H9 (cell line): ENCODE measurements around the gene LONP2. TPM values are rescaled to one million over a fixed set of nuclear protein-coding genes. Genes with fewer than 3 reads are reported as not detected.

Experiments used
- DNase-seq: peaks from one replicate; pipeline ENCODE4 v3.0.0-alpha.2; 2017
- H2AFZ ChIP-seq: one replicate; pipeline ENCODE4 v1.6.1; 2013; ENCODE audit warnings: mild to moderate bottlenecking, low read length, control low read depth, moderate library complexity
- H2AK5ac ChIP-seq: 2 replicates; pipeline ENCODE4 v1.6.1; 2013; ENCODE audit warnings: low read length, control low read depth, mixed read lengths; ENCODE audit not compliant: insufficient read length
- H2BK120ac ChIP-seq: one replicate; pipeline ENCODE4 v1.6.1; 2013; ENCODE audit warnings: low read depth, mild to moderate bottlenecking, low read length, control low read depth, inconsistent platforms; ENCODE audit not compliant: poor library complexity, severe bottlenecking
- H2BK12ac ChIP-seq: 2 replicates; pipeline ENCODE4 v1.6.1; 2013; ENCODE audit warnings: low read length, control low read depth, mixed read lengths, low read depth; ENCODE audit not compliant: insufficient read length
- H2BK15ac ChIP-seq: 2 replicates; pipeline ENCODE4 v1.6.1; 2013; ENCODE audit warnings: low read depth, low read length, control low read depth
- H2BK20ac ChIP-seq: one replicate; pipeline ENCODE4 v1.6.1; 2013; ENCODE audit warnings: low read depth, mild to moderate bottlenecking, low read length, control low read depth, inconsistent platforms; ENCODE audit not compliant: poor library complexity, severe bottlenecking
- H2BK5ac ChIP-seq: 2 replicates; pipeline ENCODE4 v1.6.1; 2013; ENCODE audit warnings: low read length, control low read depth, mixed read lengths; ENCODE audit not compliant: insufficient read length
- H3K14ac ChIP-seq: 2 replicates; pipeline ENCODE4 v1.6.1; 2013; ENCODE audit warnings: low read length, control low read depth; ENCODE audit not compliant: insufficient read depth
- H3K18ac ChIP-seq: 2 replicates; pipeline ENCODE4 v1.6.1; 2013; ENCODE audit warnings: low read depth, mild to moderate bottlenecking, mixed read lengths, low read length, control low read depth; ENCODE audit not compliant: insufficient read length
- H3K23ac ChIP-seq: 2 replicates; pipeline ENCODE4 v1.6.1; 2013; ENCODE audit warnings: low read length, control low read depth, mixed read lengths, low read depth; ENCODE audit not compliant: insufficient read length
- H3K23me2 ChIP-seq: 2 replicates; pipeline ENCODE4 v1.6.1; 2013; ENCODE audit warnings: low read depth, mild to moderate bottlenecking, mixed read lengths, low read length, control low read depth; ENCODE audit not compliant: insufficient read length, poor library complexity, severe bottlenecking
- H3K27ac ChIP-seq: 2 replicates; pipeline ENCODE4 v1.5.1; 2013; ENCODE audit warnings: low read length, control low read depth, mixed read lengths, low read depth; ENCODE audit not compliant: insufficient read length
- H3K27me3 ChIP-seq: 2 replicates; pipeline ENCODE4 v1.6.1; 2013; ENCODE audit warnings: low read length, control low read depth, inconsistent platforms; ENCODE audit not compliant: insufficient read depth
- H3K4ac ChIP-seq: 2 replicates; pipeline ENCODE4 v1.6.1; 2013; ENCODE audit warnings: low read depth, mild to moderate bottlenecking, control low read depth, inconsistent platforms, low read length, moderate library complexity
- H3K4me1 ChIP-seq: 2 replicates; pipeline ENCODE4 v1.6.1; 2013; ENCODE audit warnings: low read length, control low read depth, inconsistent platforms; ENCODE audit not compliant: insufficient read depth
- H3K4me2 ChIP-seq: 2 replicates; pipeline ENCODE4 v1.6.1; 2013; ENCODE audit warnings: low read length, control low read depth, mixed read lengths; ENCODE audit not compliant: insufficient read length, insufficient read depth
- H3K56ac ChIP-seq: 2 replicates; pipeline ENCODE4 v1.6.1; 2013; ENCODE audit warnings: low read depth, mild to moderate bottlenecking, mixed read lengths, low read length, control low read depth; ENCODE audit not compliant: insufficient read length
- H3K79me1 ChIP-seq: 2 replicates; pipeline ENCODE4 v1.6.1; 2013; ENCODE audit warnings: low read depth, mild to moderate bottlenecking, moderate library complexity, low read length, control low read depth, inconsistent platforms; ENCODE audit not compliant: insufficient read depth, poor library complexity, severe bottlenecking
- H3K79me2 ChIP-seq: 2 replicates; pipeline ENCODE4 v1.6.1; 2013; ENCODE audit warnings: low read length, control low read depth, inconsistent platforms; ENCODE audit not compliant: insufficient read depth
- H3K9ac ChIP-seq: 2 replicates; pipeline ENCODE4 v1.6.1; 2013; ENCODE audit warnings: low read length, control low read depth, mixed read lengths; ENCODE audit not compliant: insufficient read length; ENCODE audit errors: extremely low read depth
- H3K9me3 ChIP-seq: one replicate; pipeline ENCODE4 v1.6.1; 2013; ENCODE audit warnings: low read depth, low read length, inconsistent platforms; ENCODE audit not compliant: control insufficient read depth
- H3T11ph ChIP-seq: one replicate; pipeline ENCODE4 v1.6.1; 2013; ENCODE audit warnings: mild to moderate bottlenecking, low read length, control low read depth, inconsistent platforms
- H4K20me1 ChIP-seq: one replicate; pipeline ENCODE4 v1.6.1; 2013; ENCODE audit not compliant: control insufficient read depth, insufficient read length, insufficient read depth
- H4K5ac ChIP-seq: 2 replicates; pipeline ENCODE4 v1.6.1; 2013; ENCODE audit warnings: low read depth, mild to moderate bottlenecking, mixed read lengths, low read length, control low read depth; ENCODE audit not compliant: insufficient read length
- H4K8ac ChIP-seq: replicated peaks from 2 replicates; pipeline ENCODE4 v1.6.1; 2013; ENCODE audit warnings: low read length, control low read depth, mixed read lengths, low read depth; ENCODE audit not compliant: insufficient read length
- H4K91ac ChIP-seq: 2 replicates; pipeline ENCODE4 v1.6.1; 2013; ENCODE audit warnings: low read depth, mild to moderate bottlenecking, moderate library complexity, mixed read lengths, low read length, control low read depth; ENCODE audit not compliant: insufficient read length
- H3K27ac Mint-ChIP-seq, 3 experiments: 2 replicates in 2 of 3; 3 replicates in 1 of 3; pipeline ENCODE4 v1.8.0; 2020 to 2021; ENCODE audit warnings: mixed read lengths in 3 of 3, mild to moderate bottlenecking in 1 of 3, moderate library complexity in 1 of 3
- H3K27me3 Mint-ChIP-seq: 2 replicates; pipeline ENCODE4 v1.8.0; 2021; ENCODE audit warnings: low read depth, mild to moderate bottlenecking, moderate library complexity, mixed read lengths
- H3K36me3 Mint-ChIP-seq, 3 experiments: 2 replicates in 2 of 3; 3 replicates in 1 of 3; pipeline ENCODE4 v1.8.0; 2020 to 2021; ENCODE audit warnings: low read depth in 3 of 3, mixed read lengths in 3 of 3; ENCODE audit not compliant: insufficient read depth in 1 of 3
- H3K4me1 Mint-ChIP-seq, 2 experiments: 2 replicates each; pipeline ENCODE4 v1.8.0; 2020; ENCODE audit warnings: mixed read lengths in 2 of 2
- H3K4me3 Mint-ChIP-seq, 2 experiments: 2 replicates in 1 of 2; 3 replicates in 1 of 2; pipeline ENCODE4 v1.8.0; 2020 to 2021; ENCODE audit warnings: mild to moderate bottlenecking in 2 of 2, mixed read lengths in 2 of 2, moderate library complexity in 1 of 2
- H3K9me3 Mint-ChIP-seq, 2 experiments: 2 replicates in 1 of 2; 3 replicates in 1 of 2; pipeline ENCODE4 v1.8.0; 2020; ENCODE audit warnings: mild to moderate bottlenecking in 2 of 2, mixed read lengths in 2 of 2, moderate library complexity in 1 of 2
- CTCF ChIP-seq: fragments of 200-600 bp; sonication (generic); conservative IDR thresholded peaks from 3 replicates; pipeline ENCODE4 v1.8.0; 2021; ENCODE audit warnings: antibody characterized with exemption, mild to moderate bottlenecking
- WGBS: extraction: QIAGEN DNeasy Blood & Tissue Kit; methylation state at CpG from one replicate; pipeline ENCODE4 v1.1.7; 2013; ENCODE audit warnings: missing lambda C conversion rate, low lambda C conversion rate, mixed read lengths; ENCODE audit not compliant: insufficient read length; ENCODE audit errors: extremely low coverage; 5-methylcytosine and 5-hydroxymethylcytosine counted together
- total RNA-seq: library from RNA; stranded (reverse); gene quantifications from 2 replicates; pipeline ENCODE4 v1.2.1, GENCODE V29; 2021

LONP2 gene
- total RNA-seq, 1 experiment from 2014 or later = 27.8 TPM

DNA sequence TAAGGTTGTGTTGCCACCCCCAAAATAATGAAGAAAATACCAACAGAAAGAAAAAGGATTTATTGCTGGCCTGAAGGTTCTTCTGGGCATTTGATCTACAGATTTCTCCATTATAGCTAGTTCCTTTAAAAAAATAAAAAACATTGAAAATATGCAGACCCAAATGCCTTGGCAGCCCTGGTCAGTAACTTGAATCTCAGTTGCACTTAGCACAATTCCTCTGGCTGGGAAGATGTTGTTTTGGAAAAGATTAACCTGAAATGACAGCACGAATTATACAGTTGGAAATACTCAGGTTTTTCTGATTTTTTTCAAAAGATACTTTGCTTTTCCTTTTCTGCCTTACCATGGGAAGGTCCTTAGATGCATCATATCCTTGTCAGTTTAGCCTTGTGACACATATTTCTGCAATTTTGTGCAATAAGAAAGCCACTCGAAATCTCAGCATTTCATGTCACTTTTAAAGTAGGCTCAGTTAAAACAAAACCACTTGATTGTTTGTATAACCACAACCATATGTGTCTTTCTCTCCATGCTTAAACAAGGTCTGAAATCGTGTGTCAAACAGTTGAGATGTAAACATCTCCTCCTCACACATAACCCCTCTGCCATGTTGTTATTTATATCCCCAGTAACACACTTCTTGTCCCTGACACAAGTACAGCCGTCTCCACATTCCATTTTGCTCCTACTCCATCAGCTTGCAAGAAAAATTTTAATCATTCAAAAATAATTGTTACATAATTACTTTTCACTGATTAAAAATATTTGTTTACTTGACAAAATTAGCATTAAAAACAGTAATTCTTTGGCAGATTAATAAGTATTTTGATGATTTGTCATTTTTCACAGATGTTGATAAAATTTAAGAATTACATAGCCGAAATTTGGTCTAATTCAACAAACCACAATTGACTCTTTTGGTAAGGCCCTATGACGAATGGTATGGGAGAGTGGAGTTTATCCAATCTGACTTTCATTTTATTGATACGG lies 80.0 kb downstream of the LONP2 start:
- no peak overlapping the region for H3K56ac ChIP-seq
- H4K91ac ChIP-seq = no peak overlapping the region
- Mint-ChIP-seq H3K9me3 (no peaks in the 10 kb centered on the region), H3K4me1 (no peaks in the 10 kb centered on the region), H3K4me3 (no peak overlapping the region), H3K36me3 (0 out of 7 replicates have a peak, but pooled peaks cover 0 to 1% (median 0%) of the 10 kb centered on the region in 3 experiments), H3K27me3 (no peaks in the 10 kb centered on the region), H3K27ac (no peak overlapping the region)
- H3K23me2 ChIP-seq = no peaks in the 10 kb centered on the region
- H3K14ac ChIP-seq = no peak overlapping the region
- H2BK5ac ChIP-seq = no peak overlapping the region
- H2BK20ac ChIP-seq = no peak overlapping the region
- H4K5ac ChIP-seq = no peak overlapping the region
- no peaks in the 10 kb centered on the region for H3K4me1 ChIP-seq
- no peaks in the 10 kb centered on the region for H4K20me1 ChIP-seq
- no peak for TF ChIP-seq CTCF
- no peak overlapping the region for H2BK120ac ChIP-seq
- no peak overlapping the region for H2BK15ac ChIP-seq
- no peaks in the 10 kb centered on the region for H3K9me3 ChIP-seq
- WGBS = no CpG with 5 or more reads among the region's 7 CpGs
- no peak overlapping the region for H2AK5ac ChIP-seq
- DNase-seq = no peak
- H3T11ph ChIP-seq = no peak overlapping the region
- no peak overlapping the region for H3K18ac ChIP-seq
- no peak overlapping the region for H3K4me2 ChIP-seq
- H2BK12ac ChIP-seq = no peak overlapping the region
- H4K8ac ChIP-seq = no peak overlapping the region
- no peak overlapping the region for H3K23ac ChIP-seq
- H3K79me1 ChIP-seq = no peaks in the 10 kb centered on the region
- no peak overlapping the region for H3K4ac ChIP-seq
- H2AFZ ChIP-seq = no peak overlapping the region
- H3K9ac ChIP-seq = no peak overlapping the region
- H3K79me2 ChIP-seq = no peaks in the 10 kb centered on the region
- H3K27me3 ChIP-seq = no peaks in the 10 kb centered on the region
- no peak overlapping the region for H3K27ac ChIP-seq
